NCI-H345 treated with DMSO at 0.1 percent for 48 hours (cell line): ENCODE results near the gene PARM1.
"Not testable (repeated sequence)": the region's sequence is repeated elsewhere in the genome, so short reads cannot be mapped to it uniquely, and the experiment has no call there.

Experiments
- DNase-seq: peaks from one replicate; lab custom pipeline; 2025; ENCODE audit not compliant: unreplicated experiment; lab: John Stamatoyannopoulos, UW

Gene PARM1

GRCh38 chr4:74982546-74983252, 49.8 kb downstream of the PARM1 start:
- no peak for DNase-seq

GRCh38 chr4:74983253-74983635, 50.3 kb downstream of the PARM1 start:
- no peak for DNase-seq

- no peak for DNase-seq
Measured at GRCh38 chr4:74990276-74990875, 57.5 kb downstream of the PARM1 start.

- not testable (repeated sequence) for DNase-seq
Measured at GRCh38 chr4:74994436-74994835, 61.5 kb downstream of the PARM1 start.

- DNase-seq = no peak
Measured at GRCh38 chr4:74996996-74997395, 64.1 kb downstream of the PARM1 start.

- DNase-seq = no peak
Measured at GRCh38 chr4:74997948-74998729, 65.2 kb downstream of the PARM1 start.

- no peak for DNase-seq
Measured at GRCh38 chr4:74999714-75000309, 66.9 kb downstream of the PARM1 start.

GRCh38 chr4:75001871-75002270, 69.0 kb downstream of the PARM1 start:
- no peak for DNase-seq

GRCh38 chr4:75002381-75002780, 69.5 kb downstream of the PARM1 start:
- no peak for DNase-seq

GRCh38 chr4:75003979-75004378, 71.1 kb downstream of the PARM1 start:
- no peak for DNase-seq

- no peak for DNase-seq
Measured at GRCh38 chr4:75004755-75005668, 72.1 kb downstream of the PARM1 start.

GRCh38 chr4:75005727-75006126, 72.8 kb downstream of the PARM1 start:
- DNase-seq = no peak

GRCh38 chr4:75007891-75008290, 75.0 kb downstream of the PARM1 start:
- no peak for DNase-seq

GRCh38 chr4:75009138-75009537, 76.2 kb downstream of the PARM1 start:
- DNase-seq = no peak

GRCh38 chr4:75011131-75011795, 78.3 kb downstream of the PARM1 start:
- no peak for DNase-seq

GRCh38 chr4:75015627-75016026, 82.7 kb downstream of the PARM1 start:
- no peak for DNase-seq

GRCh38 chr4:75016472-75016871, 83.6 kb downstream of the PARM1 start:
- DNase-seq = no peak

- DNase-seq = no peak
Measured at GRCh38 chr4:75018811-75019479, 86.0 kb downstream of the PARM1 start.

- DNase-seq = no peak
Measured at GRCh38 chr4:75025431-75025830, 92.5 kb downstream of the PARM1 start.
